GM04504 (cell line): Measurements from ENCODE around the gene MBD3L2.
"Not testable (repeated sequence)": the region's sequence is repeated elsewhere in the genome, so short reads cannot be mapped to it uniquely, and the experiment has no call there.

Source experiments
- DNase-seq: peaks from one replicate; pipeline ENCODE4 v3.0.0-alpha.2; 2012; ENCODE audit warnings: low read depth

MBD3L2 gene

DNA sequence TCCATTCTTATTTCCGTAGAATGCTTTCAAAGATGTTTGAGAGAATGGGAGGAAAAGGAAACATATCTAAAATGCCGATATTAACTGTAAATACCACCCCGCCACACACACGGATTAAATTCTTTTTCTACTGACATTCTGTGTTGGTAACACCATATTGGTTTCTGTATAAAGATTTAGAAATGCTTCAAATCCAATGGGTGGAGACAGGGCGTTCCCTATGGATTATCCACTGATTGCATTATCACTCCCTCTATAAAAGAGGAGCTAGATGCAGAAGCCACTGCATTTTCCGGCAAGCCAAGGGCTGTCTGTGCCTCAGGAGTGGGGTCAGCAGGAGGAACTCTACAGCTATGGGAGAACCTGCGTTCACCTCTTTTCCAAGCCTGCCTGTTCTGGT, at the start of gene MBD3L2:
Gene MBD3L2, plus strand, starts transcription at position 301 of the 400 bp plus-strand sequence. Its CDS starts 53 bp downstream, at position 354.
- not testable (repeated sequence) for DNase-seq

DNA sequence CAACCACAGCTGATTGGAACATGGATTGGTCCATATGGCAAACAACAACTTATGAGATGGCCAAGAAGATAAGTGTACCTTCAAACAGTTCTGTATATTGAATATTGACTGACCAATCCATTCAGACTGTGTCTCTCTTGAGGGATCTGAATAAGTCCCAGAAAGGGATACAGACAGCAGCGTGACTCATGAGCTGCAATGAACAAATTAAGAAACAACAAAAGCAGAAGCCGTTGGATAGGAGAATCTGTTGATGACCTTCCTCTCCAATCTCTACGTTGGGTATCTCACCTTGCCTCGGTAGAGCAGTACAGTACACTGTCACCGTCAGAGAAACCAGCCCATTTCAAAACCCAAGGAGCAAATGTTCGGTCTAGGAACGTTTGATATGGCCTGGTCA, 49.2 kb upstream of the MBD3L2 start:
- no peak for DNase-seq

DNA sequence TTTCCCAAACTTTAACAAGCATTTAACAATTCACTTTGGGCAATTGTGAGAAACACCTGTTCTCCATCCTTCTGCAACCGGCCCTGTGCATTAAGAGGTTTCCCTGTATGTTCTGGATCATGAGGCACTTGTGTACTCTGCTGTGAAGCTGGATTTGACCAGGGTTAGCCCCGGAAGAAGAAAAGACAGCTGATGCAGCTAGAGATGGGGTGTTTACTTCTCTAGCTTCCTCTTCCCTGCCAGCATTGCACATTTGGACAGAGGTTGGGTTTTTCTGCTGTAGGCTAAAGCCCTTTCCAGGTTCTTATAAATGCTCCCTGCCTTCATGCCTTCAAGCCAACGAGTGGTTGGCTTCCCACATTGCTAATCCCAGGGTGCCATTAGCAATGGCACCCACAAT, 48.8 kb upstream of the MBD3L2 start:
- no peak for DNase-seq

DNA sequence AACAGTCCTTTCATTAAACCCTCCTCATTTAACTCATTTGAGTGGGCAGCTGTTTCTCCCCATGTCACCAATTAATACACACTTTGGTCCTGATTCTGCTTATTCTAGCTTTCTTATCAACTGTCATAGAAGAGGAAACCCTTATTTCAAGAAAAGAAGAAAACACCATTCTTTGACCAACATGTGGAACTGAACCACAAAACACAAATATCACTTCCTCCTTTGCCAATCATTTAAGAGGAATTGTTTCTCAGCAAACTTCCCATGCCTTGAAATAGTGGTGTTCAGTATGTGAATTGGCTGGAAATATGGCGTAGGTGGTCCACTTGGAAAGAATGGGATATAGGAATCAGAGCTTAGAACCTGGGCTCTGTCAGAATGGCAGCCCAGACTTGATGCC, 48.3 kb upstream of the MBD3L2 start:
- no peak for DNase-seq

DNA sequence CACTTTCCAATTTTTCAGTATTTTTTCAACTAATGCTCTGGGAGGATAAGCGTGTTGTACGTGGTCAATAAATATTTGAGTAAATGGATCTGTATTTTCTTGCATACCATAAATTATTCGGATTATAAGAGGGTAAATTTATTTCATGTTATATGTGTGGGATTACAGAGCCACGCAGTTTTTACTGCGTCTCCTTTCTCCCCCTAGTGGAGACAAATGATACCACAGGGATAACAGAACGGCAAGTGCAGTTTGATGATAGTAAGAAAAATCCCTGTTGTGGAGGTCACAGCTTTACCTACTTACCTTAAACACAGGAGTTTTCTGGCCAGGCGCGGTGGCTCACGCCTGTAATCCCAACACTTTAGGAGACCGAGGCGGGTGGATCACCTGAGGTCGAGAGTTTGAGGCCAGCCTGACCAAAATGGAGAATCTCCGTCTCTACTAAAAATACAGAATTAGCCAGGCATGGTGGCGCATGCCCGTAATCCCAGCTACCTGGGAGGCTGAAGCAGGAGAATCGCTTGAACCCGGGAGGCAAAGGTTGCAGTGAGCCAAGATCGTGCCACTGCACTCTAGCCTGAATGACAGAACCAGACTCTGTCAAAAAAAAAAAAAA, 44.7 kb upstream of the MBD3L2 start:
- DNase-seq = no peak

DNA sequence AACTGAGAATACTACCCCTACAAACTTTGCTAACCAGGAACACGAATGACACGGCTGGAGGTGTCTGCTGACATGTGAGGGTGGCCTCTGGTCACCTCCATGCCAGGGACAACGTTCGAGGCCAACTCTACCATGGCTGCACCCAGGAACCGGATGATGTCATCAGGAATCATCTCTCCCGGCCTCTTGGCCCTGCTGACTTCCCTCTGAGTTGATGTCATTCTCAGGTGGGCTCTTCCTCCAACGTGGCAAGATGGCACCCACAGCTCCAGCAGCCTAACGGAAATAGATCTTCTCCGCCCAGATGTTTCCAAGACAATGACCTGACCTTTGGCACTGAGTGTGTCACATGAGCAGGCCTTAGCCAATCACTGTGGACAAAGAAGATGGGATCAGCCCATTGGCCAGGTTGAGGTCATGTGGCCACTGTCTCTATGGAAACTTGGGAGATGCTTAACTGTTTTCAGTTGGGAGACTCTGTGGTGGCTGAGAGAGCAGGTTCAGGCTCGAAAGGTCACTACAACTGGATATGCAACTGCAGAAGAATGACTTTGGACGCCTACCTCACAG, 42.9 kb upstream of the MBD3L2 start:
- DNase-seq = no peak

DNA sequence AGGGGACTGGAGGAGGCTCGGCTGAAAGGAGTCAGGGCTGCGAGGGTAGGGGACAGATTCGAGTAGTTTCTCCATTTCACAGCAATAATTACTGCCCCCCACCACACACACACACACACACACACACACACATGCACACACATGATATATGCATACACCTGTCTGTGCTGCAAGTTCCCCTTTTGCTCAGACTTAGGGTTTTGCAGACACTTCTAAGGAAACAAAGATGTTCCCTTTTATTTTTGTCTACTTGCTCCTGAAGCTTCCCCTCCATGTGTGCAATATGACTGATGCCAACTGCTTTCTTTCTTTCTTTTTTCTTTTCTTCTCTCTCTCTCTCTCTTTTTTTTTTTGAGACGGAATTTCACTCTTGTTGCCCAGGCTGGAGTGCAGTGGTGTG, 41.3 kb upstream of the MBD3L2 start:
- DNase-seq = no peak

DNA sequence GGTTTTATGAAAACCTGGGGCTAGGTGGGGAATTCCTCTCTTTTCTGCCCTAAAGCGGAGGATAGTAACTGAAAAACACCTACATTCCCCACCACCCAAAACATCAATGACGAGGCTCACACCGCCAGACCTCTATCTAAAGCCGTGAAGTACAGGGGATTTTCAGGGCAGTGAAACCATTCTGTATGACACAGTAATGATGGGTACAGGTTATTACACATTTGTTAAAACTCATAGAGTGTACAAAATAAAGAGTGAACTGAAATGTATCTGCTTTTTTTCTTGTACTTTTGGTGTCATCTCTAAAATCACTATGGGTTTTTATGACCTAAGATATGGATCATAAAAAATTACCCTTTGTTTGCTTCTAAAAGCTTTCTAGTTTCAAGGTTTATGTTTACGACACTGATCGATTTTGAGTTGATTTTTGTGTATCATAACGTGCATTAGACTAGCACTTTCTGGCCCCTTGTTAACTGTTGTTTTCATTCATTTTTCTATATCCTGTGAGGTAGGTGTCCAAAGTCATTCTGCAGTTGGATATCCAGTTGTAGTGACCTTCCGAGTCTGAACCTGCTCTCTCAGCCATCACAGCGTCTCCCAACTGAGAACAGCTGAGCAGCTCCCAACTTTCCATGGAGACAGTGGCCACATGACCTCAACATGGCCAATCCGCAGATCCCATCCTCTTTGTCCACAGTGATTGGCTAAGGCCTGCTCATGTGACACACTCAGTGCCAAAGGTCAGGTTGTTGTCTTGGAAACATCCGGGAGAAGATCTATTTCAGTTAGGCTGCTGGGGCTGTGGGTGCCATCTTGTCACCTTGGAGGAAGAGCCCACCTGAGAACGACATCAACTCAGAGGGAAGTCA, 38.2 kb upstream of the MBD3L2 start:
- no peak for DNase-seq

DNA sequence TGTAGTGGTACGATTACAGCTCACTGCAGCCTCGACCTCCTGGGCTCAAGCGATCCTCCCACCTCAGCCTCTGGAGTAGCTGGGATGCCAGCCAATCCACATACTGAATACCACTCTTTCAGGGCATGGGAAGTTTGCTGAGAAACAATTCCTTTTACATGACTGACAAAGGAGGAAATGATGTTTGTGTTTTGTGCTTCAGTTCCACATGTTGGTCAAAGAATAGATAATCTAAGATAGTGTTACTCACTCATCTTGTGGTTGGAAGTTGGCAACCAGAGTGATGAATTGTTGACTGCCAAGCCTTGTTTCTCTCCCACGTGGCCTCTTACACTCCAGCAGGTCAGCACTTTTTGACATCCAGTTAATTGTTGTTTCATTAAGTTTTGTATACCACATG, 35.4 kb upstream of the MBD3L2 start:
- no peak for DNase-seq

DNA sequence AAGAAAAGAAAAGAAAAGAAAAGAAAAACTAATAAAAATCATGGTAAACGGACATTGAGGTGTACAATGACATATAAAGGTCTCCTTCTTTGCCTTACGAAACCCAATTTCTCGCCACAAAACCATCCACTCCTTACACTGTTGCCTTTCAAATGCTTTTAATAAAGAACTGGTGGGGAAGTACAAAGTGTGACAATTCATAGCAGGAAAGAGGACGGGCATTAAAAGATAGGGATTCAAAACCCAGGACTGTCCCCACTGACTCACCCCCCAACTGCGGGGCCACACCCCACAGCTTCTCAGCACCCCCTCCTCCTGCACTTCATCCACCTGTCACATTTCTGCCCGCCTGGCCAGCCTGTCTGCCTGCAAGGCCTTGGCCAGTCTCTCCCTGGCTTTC, 30.3 kb upstream of the MBD3L2 start:
- no peak for DNase-seq

DNA sequence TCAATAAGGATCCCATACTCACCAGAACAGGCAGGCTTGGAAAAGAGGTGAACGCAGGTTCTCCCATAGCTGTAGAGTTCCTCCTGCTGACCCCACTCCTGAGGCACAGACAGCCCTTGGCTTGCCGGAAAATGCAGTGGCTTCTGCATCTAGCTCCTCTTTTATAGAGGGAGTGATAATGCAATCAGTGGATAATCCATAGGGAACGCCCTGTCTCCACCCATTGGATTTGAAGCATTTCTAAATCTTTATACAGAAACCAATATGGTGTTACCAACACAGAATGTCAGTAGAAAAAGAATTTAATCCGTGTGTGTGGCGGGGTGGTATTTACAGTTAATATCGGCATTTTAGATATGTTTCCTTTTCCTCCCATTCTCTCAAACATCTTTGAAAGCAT, 27.8 kb upstream of the MBD3L2 start, which contains the start of gene MBD3L2B:
Gene MBD3L2B, minus strand, starts transcription at position 101 of the 400 bp plus-strand sequence. Its CDS starts 34 bp downstream, at position 67.
- not testable (repeated sequence) for DNase-seq

DNA sequence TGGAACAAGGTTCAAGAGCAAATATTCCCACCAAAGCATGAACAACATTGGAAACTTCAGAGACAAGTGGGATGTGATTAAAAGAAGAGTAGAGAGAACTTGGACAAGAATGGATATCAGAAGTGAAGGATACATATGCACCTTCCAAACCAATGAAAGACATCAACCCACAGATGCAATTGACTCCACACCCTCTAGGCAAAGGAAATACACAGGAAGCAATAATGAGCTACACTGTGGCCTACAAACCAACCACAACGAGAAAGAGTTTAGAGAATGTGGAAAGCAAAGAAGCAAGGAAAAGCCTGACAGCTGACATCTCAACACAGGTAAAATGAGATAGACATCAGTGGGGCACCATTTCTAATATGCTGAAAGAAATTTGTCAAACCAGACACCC, 20.3 kb upstream of the MBD3L2 start:
- DNase-seq = not testable (repeated sequence)

DNA sequence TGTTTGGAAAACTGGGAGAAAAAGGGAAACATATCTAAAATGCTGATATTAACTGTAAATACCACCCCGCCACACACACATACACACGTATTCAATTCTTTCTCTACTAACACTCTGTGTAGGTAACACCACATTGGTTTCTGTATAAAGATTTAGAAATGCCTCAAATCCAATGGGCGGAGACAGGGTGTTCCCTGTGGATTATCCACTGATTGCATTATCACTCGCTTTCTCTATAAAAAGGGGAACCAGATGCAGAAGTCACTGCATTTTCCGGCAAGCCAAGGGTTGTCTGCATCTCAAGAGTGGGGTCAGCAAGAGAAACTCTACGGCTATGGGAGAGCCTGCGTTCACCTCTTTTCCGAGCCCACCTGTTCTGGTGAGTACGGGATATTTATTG, 18.8 kb upstream of the MBD3L2 start, which contains the start of gene MBD3L5:
Gene MBD3L5, plus strand, starts transcription at position 301 of the 400 bp plus-strand sequence. Its CDS starts 34 bp downstream, at position 335.
- not testable (repeated sequence) for DNase-seq

DNA sequence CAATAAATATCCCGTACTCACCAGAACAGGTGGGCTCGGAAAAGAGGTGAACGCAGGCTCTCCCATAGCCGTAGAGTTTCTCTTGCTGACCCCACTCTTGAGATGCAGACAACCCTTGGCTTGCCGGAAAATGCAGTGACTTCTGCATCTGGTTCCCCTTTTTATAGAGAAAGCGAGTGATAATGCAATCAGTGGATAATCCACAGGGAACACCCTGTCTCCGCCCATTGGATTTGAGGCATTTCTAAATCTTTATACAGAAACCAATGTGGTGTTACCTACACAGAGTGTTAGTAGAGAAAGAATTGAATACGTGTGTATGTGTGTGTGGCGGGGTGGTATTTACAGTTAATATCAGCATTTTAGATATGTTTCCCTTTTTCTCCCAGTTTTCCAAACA, 9.0 kb upstream of the MBD3L2 start, which contains the start of gene MBD3L4:
Gene MBD3L4, minus strand, starts transcription at position 101 of the 400 bp plus-strand sequence. Its CDS starts 35 bp downstream, at position 66.
- DNase-seq = not testable (repeated sequence)

DNA sequence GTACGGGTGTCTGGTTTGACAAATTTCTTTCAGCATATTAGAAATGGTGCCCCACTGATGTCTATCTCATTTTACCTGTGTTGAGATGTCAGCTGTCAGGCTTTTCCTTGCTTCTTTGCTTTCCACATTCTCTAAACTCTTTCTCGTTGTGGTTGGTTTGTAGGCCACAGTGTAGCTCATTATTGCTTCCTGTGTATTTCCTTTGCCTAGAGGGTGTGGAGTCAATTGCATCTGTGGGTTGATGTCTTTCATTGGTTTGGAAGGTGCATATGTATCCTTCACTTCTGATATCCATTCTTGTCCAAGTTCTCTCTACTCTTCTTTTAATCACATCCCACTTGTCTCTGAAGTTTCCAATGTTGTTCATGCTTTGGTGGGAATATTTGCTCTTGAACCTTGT, 7.6 kb upstream of the MBD3L2 start:
- DNase-seq = not testable (repeated sequence)

DNA sequence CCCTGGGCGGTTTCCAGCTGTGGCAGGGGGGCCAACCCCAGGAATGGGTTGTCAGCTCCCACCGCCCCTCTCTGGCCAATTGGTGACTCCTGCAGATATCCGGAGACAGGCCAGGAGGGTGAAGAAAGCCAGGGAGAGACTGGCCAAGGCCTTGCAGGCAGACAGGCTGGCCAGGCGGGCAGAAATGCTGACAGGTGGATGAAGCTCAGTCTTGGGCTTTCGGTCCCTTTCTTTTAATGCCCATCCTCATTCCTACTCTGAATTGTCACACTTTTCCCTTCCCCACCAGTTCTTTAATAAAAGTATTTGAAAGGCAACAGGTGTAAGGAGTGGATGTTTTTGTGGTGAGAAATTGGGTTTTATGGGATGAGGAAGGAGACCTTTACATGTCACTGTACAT, 2.3 kb downstream of the MBD3L2 start:
- DNase-seq = not testable (repeated sequence)

DNA sequence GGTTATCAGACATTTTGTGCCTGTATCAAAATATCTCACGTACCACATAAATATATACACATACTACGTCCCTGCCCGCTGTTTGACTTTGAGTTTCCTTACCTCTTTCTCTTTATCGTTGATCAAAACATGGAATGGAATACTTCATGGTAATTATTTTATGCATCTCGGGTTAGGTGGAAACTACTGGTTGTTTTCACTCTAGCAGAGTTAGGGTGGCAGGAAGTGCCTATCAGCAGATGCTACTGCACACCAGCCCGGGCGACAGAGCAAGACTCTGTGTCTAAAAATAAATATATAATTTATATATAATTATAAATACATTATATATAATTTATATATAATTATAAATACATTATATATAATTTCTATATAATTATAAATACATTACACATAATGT, 3.8 kb downstream of the MBD3L2 start:
- DNase-seq = not testable (repeated sequence)

DNA sequence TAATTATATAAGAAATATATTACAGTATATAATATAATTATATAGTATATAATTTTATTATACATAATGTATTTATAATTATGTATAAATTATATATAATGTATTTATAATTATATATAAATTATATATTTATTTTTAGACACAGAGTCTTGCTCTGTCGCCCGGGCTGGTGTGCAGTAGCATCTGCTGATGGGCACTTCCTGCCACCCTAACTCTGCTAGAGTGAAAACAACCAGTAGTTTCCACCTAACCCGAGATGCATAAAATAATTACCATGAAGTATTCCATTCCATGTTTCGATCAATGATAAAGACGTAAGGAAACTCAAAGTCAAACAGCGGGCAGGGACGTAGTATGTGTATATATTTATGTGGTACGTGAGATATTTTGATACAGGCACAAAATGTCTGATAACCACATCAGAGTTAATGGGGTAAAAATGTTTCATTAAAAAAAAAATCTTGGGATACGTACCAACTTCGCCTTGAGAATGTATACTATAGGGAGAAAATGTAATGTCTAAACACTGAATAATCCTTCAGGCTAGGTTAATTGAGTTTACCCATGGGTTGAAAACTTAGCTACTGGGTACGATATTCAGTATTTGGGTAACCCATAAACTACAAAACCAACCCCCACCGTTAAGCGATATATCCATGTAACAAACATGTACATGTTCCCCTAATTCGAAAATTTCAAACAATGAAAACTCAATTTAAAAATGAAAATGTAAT, 5.7 kb downstream of the MBD3L2 start:
- not testable (repeated sequence) for DNase-seq

DNA sequence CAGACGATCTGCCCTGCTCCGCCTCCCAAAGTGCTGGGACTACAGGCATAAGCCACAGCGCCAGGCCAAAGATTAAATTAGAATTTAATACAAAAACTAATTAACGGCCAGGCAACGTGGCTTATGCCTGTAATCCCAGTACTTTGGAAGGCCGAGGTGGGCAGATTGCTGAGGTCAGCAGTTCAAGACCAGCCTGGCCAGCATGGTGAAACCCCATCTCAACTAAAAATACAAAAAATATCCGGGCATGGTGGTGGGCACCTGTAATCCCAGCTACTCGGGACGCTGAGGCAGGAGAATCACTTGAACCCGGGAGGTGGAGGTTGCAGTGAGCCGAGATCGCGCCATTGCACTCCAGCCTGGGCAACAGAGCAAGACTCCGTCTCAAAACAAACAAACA, 6.6 kb downstream of the MBD3L2 start:
- DNase-seq = not testable (repeated sequence)

DNA sequence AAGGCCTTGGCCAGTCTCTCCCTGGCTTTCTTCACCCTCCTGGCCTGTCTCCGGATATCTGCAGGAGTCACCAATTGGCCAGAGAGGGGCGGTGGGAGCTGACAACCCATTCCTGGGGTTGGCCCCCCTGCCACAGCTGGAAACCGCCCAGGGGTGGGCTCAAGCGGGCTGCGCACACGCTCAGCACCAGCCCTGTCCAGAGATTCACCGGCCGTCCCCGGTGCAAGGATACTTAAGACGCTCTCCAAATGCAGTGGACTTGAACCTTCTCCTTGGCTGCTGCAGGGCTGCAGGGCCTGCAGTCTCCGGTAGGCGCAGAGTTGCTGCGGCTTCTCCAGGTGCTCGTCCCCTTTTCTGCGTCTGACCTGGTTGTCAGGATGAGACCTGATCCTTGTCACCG, 7.2 kb downstream of the MBD3L2 start:
- not testable (repeated sequence) for DNase-seq

DNA sequence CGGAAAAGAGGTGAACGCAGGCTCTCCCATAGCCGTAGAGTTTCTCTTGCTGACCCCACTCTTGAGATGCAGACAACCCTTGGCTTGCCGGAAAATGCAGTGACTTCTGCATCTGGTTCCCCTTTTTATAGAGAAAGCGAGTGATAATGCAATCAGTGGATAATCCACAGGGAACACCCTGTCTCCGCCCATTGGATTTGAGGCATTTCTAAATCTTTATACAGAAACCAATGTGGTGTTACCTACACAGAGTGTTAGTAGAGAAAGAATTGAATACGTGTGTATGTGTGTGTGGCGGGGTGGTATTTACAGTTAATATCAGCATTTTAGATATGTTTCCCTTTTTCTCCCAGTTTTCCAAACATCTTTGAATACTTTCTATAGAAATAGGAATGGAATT, 9.5 kb downstream of the MBD3L2 start, which contains the start of gene MBD3L3:
Gene MBD3L3, minus strand, starts transcription at position 101 of the 400 bp plus-strand sequence. Its CDS starts 71 bp downstream, at position 30.
- not testable (repeated sequence) for DNase-seq

DNA sequence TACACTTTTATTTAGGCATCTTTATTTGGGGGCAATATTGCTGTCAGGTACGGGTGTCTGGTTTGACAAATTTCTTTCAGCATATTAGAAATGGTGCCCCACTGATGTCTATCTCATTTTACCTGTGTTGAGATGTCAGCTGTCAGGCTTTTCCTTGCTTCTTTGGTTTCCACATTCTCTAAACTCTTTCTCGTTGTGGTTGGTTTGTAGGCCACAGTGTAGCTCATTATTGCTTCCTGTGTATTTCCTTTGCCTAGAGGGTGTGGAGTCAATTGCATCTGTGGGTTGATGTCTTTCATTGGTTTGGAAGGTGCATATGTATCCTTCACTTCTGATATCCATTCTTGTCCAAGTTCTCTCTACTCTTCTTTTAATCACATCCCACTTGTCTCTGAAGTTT, 10.9 kb downstream of the MBD3L2 start:
- DNase-seq = not testable (repeated sequence)
